Loucy (cell line): ENCODE data around the gene RNF130.

Experiments
- H2AFZ ChIP-seq: fragments of 200-600 bp; sonication (generic); 2 replicates; pipeline ENCODE4 v1.6.0; 2016; ENCODE audit warnings: antibody characterized with exemption, mild to moderate bottlenecking, low read length, moderate library complexity
- H3F3A ChIP-seq: fragments of 200-600 bp; 2 replicates; pipeline ENCODE4 v1.6.0; 2016; ENCODE audit warnings: antibody characterized with exemption, low read depth, mild to moderate bottlenecking
- H3K27me3 ChIP-seq: fragments of 200-600 bp; sonication (generic); 2 replicates; pipeline ENCODE4 v1.6.1; 2014; ENCODE audit warnings: low read length, mild to moderate bottlenecking; ENCODE audit not compliant: insufficient read depth, poor library complexity, severe bottlenecking
- H3K36me3 ChIP-seq: fragments of 200-600 bp; sonication (generic); 2 replicates; pipeline ENCODE4 v1.6.1; 2016; ENCODE audit warnings: low read length; ENCODE audit not compliant: insufficient read depth
- H3K4me1 ChIP-seq: fragments of 200-600 bp; sonication (generic); 2 replicates; pipeline ENCODE4 v1.5.1; 2014; ENCODE audit warnings: low read length, mild to moderate bottlenecking; ENCODE audit not compliant: insufficient read depth, poor library complexity, severe bottlenecking
- H3K4me2 ChIP-seq: fragments of 200-600 bp; sonication (generic); 2 replicates; pipeline ENCODE4 v1.6.0; 2014; ENCODE audit warnings: antibody characterized with exemption, low read length, low read depth, mild to moderate bottlenecking; ENCODE audit not compliant: poor library complexity, severe bottlenecking
- H3K4me3 ChIP-seq: fragments of 200-600 bp; sonication (generic); 2 replicates; pipeline ENCODE4 v1.5.1; 2014; ENCODE audit warnings: low read length, mild to moderate bottlenecking, mixed read lengths; ENCODE audit not compliant: poor library complexity, severe bottlenecking
- H3K79me2 ChIP-seq: fragments of 200-600 bp; sonication (generic); 2 replicates; pipeline ENCODE4 v1.6.1; 2014; ENCODE audit warnings: low read length; ENCODE audit not compliant: insufficient read depth
- H3K9ac ChIP-seq: fragments of 200-600 bp; sonication (generic); 2 replicates; pipeline ENCODE4 v1.6.0; 2014; ENCODE audit warnings: mild to moderate bottlenecking, low read depth, low read length, moderate library complexity; ENCODE audit not compliant: poor library complexity, severe bottlenecking
- H3K9me2 ChIP-seq: fragments of 200-600 bp; sonication (generic); replicated peaks from 2 replicates; pipeline ENCODE4 v1.6.1; 2016; ENCODE audit warnings: low read depth, low read length, mixed read lengths
- H3K9me3 ChIP-seq: fragments of 200-600 bp; sonication (generic); 2 replicates; pipeline ENCODE4 v1.6.1; 2014; ENCODE audit warnings: mild to moderate bottlenecking, antibody characterized with exemption, low read length, low read depth; ENCODE audit not compliant: insufficient read depth
- H4K20me1 ChIP-seq: fragments of 200-600 bp; sonication (generic); 2 replicates; pipeline ENCODE4 v1.6.0; 2014; ENCODE audit warnings: antibody characterized with exemption, low read length, mild to moderate bottlenecking; ENCODE audit not compliant: insufficient read depth, poor library complexity, severe bottlenecking
- EZH2phosphoT487 ChIP-seq: fragments of 200-600 bp; IDR thresholded peaks from 2 replicates; pipeline ENCODE4 v1.6.1; 2018; ENCODE audit warnings: antibody characterized with exemption, mild to moderate bottlenecking, moderate library complexity, borderline replicate concordance
- TF ChIP-seq, protein P1 (sequence below): fragments of 200-600 bp; sonication (generic); conservative IDR thresholded peaks from 2 replicates; pipeline ENCODE4 v1.5.1; 2014; ENCODE audit warnings: mild to moderate bottlenecking, antibody characterized with exemption, low read length

Gene RNF130

DNA sequence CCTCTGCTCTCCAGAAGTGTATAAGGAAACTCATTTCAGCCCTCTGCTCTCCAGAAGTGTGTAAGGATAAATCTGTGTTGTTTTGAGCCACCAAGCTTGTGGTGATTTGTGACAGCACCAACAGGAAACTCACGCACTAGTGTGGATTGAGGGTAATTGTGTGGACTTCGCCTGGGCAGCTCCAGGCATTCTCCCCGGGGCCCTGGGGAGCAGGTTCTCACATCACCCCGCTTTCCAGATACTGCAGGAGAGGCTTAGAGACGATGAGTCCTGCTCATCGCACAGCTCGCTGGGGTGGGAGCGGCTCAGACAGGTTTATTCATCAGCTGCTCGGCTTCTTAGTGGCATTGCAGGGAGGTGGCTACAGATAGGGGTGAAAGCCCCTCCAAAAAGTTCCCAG is 38.4 kb upstream of the RNF130 start:
- no peak overlapping the region for H3K4me3 ChIP-seq
- H3K27me3 ChIP-seq, result no peaks in the 10 kb centered on the region
- H3K4me2 ChIP-seq, result no peak overlapping the region
- H3K9me2 ChIP-seq, result no peaks in the 10 kb centered on the region
- no peak overlapping the region for H3K9ac ChIP-seq
- no peaks in the 10 kb centered on the region for H3F3A ChIP-seq
- H4K20me1 ChIP-seq, result no peaks in the 10 kb centered on the region
- no peaks in the 10 kb centered on the region for H3K4me1 ChIP-seq
- TF ChIP-seq, protein P1, sequence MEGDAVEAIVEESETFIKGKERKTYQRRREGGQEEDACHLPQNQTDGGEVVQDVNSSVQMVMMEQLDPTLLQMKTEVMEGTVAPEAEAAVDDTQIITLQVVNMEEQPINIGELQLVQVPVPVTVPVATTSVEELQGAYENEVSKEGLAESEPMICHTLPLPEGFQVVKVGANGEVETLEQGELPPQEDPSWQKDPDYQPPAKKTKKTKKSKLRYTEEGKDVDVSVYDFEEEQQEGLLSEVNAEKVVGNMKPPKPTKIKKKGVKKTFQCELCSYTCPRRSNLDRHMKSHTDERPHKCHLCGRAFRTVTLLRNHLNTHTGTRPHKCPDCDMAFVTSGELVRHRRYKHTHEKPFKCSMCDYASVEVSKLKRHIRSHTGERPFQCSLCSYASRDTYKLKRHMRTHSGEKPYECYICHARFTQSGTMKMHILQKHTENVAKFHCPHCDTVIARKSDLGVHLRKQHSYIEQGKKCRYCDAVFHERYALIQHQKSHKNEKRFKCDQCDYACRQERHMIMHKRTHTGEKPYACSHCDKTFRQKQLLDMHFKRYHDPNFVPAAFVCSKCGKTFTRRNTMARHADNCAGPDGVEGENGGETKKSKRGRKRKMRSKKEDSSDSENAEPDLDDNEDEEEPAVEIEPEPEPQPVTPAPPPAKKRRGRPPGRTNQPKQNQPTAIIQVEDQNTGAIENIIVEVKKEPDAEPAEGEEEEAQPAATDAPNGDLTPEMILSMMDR, result no peak
- TF ChIP-seq EZH2phosphoT487, result no peak
- H3K9me3 ChIP-seq, result 0 out of 2 replicates have a peak, but pooled peaks cover 4% of the 10 kb centered on the region
- no peaks in the 10 kb centered on the region for H3K36me3 ChIP-seq
- no peaks in the 10 kb centered on the region for H3K79me2 ChIP-seq
- H2AFZ ChIP-seq, result no peak overlapping the region

DNA sequence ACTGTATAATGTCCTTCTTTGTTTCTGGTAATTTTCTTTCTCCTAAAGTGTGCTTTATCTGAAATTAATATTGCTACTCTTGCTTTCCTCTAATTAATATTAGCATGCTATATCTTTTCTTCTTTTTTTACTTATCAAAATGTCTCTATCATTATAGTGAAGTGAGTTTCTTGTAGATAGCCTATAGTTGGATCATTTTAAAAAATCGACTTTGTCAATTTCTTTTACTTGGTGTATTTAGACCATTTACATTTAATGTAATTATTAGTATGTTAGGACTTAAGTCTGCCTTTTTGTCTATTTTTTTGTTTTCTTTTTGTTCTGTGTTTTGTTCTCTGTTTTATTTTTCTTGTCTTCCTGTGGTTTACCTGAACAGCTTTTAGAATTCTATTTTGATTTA is 35.4 kb upstream of the RNF130 start:
- no peaks in the 10 kb centered on the region for H3K27me3 ChIP-seq
- H3K36me3 ChIP-seq, result no peaks in the 10 kb centered on the region
- 0 out of 2 replicates have a peak, but pooled peaks cover 4% of the 10 kb centered on the region for H3K9me3 ChIP-seq
- H3K4me3 ChIP-seq, result no peak overlapping the region
- H3K4me1 ChIP-seq, result no peaks in the 10 kb centered on the region
- no peaks in the 10 kb centered on the region for H3K9me2 ChIP-seq
- H3K9ac ChIP-seq, result no peak overlapping the region
- no peaks in the 10 kb centered on the region for H3K79me2 ChIP-seq
- H2AFZ ChIP-seq, result no peak overlapping the region
- H4K20me1 ChIP-seq, result no peaks in the 10 kb centered on the region
- no peaks in the 10 kb centered on the region for H3F3A ChIP-seq
- TF ChIP-seq, protein P1, result no peak
- TF ChIP-seq EZH2phosphoT487, result no peak
- no peak overlapping the region for H3K4me2 ChIP-seq

DNA sequence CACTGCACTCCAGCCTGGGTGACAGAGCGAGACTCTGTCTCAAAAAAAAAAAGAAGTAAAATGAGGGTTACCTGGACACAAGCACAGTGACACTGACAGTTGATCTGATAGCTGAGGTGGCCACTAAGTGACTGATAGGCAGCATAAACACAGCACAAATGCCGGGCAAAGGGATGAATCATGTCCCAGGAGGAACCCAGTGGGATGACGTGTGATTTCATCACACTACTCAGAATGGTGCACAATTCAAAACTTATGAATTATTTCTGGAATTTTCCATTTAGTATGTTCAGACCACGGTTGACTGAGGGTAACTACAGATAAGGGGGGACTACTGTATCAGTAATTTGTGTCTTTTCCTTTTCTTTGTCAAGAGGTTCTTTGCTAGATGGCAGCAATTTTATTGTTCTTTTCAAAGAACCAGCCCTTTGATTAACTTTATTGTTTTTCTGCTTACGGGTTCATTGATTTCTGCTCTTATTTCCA is 34.3 kb upstream of the RNF130 start:
- no peak for TF ChIP-seq EZH2phosphoT487
- TF ChIP-seq, protein P1, result no peak
- H3K9me3 ChIP-seq, result 0 out of 2 replicates have a peak, but pooled peaks cover 4% of the 10 kb centered on the region
- no peaks in the 10 kb centered on the region for H3F3A ChIP-seq
- H3K79me2 ChIP-seq, result no peaks in the 10 kb centered on the region
- H3K4me3 ChIP-seq, result no peak overlapping the region
- no peak overlapping the region for H3K4me2 ChIP-seq
- no peak overlapping the region for H2AFZ ChIP-seq
- H3K27me3 ChIP-seq, result no peaks in the 10 kb centered on the region
- H3K36me3 ChIP-seq, result no peaks in the 10 kb centered on the region
- H3K9ac ChIP-seq, result no peak overlapping the region
- H3K9me2 ChIP-seq, result no peaks in the 10 kb centered on the region
- H3K4me1 ChIP-seq, result no peaks in the 10 kb centered on the region
- H4K20me1 ChIP-seq, result no peaks in the 10 kb centered on the region
